Astrocyte of the hippocampus (primary cell): ENCODE results near the gene RNF43.
"Not testable (repeated sequence)": the region's sequence is repeated elsewhere in the genome, so short reads cannot be mapped to it uniquely, and the experiment has no call there.

Experiments used
- DNase-seq: peaks from one replicate; pipeline ENCODE4 v3.0.0; 2011; ENCODE audit warnings: low read depth, low spot score

RNF43 gene

DNA sequence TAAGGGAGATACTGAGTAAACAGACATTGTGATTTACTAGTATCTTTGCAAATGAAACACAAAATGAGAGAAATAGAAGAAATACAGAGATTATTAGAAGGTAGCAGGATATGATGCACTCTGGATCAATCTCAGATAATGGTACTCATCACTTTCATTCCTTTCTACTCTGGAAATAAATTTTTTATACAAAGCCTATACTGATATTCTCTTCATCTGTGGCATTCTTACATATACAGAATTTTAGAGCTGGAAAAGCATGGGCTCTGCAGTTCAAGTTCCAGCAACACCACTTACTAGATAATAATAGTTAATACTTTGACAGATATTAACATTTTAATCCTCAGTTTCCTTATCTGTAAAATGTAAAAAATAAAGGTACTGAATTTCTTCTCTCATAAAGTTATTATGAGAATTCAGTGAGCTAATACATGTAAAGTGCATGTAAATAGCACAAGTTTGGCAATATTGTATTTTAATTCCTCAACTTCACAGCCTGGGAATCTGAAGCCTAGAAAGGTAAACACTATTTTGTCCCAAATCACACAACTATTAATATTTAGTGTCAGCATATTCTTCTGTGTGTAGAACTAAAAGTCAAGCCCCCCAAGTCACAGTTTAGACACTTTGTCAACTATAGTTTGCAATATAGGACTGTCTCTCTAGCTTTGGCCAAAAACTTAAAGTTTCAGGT lies 6.5 kb downstream of the RNF43 start:
- no peak for DNase-seq

DNA sequence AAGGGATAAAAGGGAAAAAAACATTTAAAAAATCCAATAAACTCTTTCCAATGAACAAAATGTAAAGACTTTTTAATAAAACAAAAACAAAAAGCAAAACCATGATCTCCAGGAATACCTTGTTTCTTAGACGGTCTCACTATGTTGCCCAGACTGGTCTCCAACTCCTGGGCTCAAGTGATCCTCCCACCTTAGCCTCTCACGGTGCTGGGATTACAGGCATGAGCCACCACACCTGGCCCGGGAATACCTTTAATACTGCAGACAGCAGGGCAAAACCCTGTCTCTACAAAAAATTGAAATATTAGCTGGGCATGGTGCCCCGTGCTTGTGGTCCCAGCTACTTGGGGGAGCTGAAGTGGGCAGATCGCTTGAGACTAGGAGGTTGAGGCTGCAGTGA lies 7.9 kb downstream of the RNF43 start:
- DNase-seq, result no peak

DNA sequence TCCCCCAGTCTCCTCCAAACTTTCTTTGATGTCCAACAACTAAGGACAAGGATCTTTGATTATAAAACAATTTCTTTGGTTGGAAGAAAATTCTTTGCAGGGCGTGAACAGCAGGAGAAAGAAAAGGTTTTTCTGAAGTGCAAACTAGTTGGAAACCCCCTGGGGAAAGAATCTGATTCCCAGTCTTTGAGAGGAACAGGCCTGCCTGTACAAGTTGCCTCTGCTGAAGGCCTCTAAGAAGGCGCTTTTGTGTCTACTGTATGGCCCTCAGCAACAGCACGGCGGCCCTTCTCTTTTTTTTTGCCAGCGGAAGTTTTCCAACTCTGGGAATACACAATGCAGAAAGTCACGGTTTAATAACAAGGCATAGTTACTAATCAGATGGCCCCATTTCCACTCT lies 14.0 kb downstream of the RNF43 start:
- DNase-seq, result peak; percentile 35

DNA sequence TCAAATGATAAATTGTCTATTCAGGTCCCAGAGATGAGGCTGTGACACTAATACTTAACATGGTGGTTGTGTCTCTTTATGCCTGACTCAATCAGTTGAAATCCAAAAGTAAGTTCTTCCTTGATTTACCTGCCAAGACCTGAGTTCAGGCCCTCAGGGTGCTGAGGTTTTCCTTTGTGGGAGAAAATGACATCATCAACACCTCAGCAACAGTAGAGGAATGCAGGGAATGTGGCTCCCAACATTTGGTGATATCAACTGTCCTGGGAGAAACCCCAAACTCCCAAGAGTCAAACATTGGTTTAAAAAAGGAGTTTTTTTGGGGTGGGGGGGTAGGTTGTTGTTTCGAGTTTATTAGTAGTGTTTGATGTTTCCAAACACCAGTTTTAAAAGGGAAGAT lies 14.7 kb downstream of the RNF43 start:
- DNase-seq, result peak; percentile 66

DNA sequence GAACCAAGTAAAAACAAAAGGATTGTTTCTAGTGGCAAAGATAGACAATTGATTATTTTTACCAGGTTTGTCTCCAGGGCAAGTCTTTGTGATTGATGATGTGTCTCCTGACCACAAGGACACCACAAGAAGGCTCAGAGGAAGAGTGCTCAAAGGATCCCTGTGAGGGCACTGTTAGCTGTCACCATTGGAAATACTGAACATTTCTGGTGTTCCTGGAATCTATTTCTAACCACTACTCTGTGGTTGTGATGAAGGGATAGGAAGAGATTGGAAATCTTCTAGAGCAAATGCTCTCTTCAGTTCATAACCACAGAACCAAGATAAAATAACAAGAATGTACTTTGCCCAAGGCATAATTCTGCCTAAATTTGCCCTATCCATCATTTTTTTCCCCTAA lies 15.3 kb downstream of the RNF43 start:
- peak; percentile 79 for DNase-seq

DNA sequence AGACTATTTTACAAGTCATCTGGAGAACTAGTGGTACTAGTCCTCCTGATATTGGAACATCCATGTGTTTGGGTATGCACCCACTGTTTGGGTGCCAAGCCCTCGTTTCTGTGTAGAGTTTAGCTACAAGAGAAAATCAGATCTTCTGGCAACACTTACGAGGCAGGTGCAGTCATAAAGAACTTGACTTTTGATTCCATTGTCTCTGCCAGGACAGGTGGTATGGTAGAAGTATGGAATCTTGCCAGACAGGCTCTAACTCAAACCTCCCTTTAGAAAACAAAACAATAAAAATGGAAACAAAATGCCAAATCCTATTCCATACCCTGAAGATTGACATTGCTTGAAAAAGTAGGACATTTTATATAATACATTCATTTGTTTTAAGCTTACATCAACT lies 16.0 kb downstream of the RNF43 start:
- DNase-seq, result no peak

DNA sequence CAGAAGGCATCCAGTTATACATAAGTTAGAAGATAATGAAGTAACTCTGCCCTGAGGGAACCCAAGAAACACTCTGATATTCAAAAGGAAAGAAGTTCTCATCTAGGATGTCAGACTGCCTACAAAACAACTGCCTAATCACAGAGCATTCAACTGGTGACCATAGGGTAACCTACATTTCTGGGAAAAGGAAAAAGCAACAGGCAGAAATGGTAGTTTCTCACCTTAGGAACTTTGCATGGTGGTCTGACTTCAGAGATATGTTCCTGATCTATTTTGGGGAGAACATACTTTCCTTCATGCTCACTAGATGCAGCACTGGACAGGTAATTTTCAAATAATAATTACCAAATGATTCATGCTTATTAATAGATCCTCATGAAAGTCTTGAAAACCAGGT lies 16.5 kb downstream of the RNF43 start:
- no peak for DNase-seq

DNA sequence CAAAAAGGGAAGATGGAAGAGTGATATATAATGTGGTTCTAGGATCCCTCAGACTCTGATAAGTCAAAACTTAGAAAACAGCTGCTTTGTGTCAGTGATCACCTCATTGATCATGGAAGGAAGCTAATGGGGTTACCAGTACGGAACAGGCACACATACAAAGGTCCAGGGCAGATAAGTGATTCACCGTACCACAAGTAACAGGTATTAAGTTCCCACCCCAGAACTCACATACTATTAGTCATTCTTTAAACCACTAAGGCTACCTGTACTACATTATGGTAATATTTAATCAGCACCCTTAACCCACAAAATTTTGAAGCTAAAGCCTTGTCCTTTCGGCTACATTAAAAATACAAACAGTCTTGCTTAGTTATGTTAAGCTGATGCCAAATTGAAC lies 17.4 kb downstream of the RNF43 start:
- no peak for DNase-seq

DNA sequence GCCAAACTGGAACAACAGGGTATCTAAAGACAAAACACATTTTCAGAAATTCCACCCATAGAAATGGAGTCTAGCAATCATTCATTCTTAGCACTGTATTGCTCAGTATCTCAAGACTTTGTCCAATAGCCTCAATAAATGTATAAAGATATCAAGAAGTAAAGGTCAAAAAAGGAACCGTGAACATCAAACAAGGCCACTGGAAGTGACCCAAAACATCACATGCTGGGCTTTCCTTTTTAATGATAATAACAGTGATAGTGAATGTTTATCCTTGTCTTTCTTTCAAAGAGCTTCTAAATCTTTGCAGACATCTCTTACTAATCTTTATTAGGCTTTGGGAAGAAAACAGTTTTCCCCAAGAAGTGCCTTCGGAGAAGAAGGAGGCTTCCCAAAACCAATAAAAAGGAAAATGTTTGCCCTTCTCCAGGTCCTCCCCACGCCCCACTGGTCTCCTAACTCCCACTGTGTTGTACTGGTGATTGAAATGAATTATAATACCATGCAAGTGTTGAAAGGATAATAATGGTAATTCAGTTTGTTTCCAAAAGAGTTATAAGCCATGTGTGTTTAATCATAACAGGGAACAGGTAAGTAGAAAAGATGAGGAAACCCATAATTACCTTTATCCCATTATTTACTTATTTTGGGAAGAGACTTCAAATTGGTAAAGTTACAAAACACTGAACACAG lies 18.6 kb downstream of the RNF43 start:
- no peak for DNase-seq

DNA sequence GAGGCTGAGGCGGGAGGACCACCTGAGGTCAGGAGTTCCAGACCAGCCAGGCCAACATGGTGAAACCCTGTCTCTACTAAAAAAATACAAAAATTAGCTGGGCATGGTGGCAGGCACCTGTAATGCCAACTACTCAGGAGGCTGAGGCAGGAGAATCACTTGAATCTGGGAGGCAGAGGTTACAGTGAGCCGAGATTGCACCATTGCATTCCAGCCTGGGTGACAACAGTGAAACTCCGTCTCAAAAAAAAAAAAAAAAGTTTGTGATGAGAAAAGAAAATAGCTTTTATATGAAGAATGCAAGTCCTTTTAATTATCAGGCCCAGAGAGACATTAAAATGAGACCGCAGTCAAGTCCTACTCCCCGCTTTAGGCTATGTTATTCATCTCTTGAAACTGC lies 19.9 kb downstream of the RNF43 start:
- DNase-seq, result not testable (repeated sequence)

DNA sequence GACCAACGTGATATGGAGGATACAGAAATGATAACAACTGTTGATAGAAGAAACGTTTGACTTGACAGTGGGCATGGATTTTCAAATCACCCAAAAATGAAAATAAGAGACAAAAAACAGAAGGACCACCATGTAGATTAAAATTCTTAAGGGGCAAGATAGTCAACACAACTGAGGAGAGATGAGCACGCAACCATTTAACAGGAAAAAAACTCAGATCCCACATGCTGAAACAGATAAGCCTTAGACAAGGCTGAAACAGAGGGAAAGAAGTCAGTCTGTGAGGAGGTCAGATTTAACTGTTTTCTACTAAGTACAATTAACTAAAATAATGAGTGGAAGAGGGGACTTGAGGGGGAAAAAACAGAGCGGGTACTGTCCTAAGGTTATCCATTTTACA lies 21.2 kb downstream of the RNF43 start:
- no peak for DNase-seq

DNA sequence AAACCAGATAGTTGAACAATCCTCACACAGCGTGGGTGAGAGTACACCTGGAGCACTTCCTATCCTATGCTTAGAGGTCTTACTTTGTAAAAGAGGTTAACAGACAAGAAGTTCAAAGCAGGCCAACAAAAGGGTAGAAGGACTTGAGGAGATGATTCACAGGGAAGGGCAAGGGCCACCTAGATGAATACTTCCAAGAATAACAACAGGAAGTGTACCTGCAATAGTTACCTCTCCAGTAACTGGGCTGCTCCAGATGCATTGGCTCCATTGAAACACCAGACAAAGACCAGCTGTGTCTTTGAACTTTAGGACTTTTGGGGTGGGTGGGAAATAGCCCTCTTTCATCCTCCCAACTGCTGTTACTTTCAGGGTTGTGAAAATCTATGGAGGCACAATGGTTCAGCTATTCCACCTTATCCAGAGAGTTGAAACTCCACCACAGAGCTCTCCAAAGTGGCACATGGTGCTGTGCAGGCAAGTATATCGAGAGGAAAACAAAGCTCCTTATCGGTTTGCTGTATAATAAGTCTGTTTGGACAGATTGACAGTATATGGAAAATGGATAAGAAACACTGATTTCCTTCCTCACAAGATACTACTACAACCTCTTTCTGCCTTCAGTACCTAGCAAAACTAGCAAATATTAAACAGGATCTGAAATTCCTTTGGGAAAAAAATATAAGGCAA lies 22.7 kb downstream of the RNF43 start:
- no peak for DNase-seq

DNA sequence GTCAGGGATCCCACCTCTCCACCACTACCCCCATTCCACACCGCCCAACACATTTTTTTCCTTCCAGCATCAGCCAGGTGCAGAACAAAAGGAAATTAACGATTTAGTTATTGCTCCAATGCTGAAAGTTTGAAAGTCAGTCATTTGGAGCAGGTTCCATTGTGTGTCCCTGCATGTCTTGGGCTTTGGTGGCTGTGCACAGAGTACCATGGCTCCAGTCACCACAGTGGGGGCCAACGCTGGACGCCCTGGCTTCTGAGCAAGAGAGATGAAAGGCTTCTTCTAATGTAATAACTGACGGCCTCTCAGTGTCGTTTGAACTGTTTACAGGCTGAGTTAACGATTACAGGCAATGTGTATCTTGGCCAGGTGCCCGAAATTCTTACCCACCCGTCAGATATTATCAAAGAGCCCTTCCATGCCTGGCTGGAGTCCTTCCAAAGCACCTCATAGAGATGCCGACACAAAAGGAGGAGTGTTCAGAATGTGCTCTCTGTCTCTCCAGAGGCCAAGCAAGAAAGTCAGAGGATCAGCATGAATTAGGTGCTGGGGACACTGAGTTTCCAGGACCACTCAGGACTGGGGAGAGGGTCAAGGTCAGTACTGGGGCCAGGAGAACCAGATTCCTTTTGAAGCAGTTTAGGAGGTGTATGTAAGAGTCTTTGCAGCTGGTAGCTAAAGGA lies 25.9 kb downstream of the RNF43 start:
- DNase-seq, result peak; percentile 90

DNA sequence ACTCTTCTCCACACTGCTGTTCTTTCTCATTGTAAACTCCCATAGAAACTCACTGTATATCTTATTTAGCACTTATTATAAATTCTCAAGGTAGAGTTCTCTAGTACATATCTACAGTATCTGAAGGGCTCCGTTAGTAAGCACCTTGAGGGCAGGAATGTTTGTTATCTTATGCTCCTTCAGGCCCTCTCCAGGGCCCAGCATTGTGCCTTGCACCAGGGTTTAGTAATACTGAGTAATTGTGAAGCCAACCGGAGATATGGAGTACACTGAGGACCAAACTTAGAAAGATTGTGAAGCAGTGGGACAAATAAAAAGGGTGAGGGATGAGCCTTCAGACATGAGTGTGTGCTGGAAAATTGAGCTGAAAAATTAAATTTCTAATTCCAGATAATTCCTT lies 26.4 kb downstream of the RNF43 start:
- no peak for DNase-seq

DNA sequence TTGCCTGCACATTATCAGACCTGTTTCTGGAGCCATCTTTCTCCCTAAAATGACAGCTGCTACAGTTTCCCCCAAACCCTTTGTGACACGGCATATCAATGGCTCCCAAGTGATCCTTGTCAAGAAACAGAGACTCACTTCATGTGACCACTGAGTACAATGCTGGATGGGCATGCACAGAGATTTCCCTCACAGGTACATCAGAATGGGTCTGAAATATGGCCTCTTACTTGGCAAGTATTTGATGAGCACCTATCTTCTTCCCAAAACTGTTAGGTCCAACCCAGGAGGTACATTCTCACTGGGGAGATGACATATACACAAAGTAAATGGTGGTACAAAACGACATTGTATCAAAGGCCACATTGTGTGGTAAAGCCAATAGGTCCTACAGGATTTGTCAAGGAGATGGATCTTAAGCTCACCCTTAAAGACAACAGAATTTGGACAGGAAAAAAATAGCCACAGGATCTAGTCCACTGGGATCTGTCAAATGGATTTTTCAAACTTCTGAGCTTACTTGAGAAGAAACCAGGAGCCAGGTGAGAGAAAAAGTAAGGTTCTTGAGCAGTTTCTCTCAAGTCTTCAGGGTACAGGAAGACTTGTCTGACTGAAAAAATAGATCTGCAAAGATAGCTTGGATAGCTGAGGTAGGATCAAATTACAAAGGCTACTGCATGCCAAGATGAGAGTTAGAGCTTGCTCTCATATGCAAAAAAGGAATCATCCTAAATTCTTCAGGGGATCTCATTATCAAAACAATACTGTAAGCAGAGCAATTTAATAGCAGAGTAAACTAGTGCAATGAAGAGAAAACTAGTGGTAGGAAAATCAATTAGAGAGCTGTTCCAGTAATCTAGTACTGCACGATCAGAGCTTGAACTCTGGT lies 28.8 kb downstream of the RNF43 start:
- DNase-seq, result peak; percentile 10

DNA sequence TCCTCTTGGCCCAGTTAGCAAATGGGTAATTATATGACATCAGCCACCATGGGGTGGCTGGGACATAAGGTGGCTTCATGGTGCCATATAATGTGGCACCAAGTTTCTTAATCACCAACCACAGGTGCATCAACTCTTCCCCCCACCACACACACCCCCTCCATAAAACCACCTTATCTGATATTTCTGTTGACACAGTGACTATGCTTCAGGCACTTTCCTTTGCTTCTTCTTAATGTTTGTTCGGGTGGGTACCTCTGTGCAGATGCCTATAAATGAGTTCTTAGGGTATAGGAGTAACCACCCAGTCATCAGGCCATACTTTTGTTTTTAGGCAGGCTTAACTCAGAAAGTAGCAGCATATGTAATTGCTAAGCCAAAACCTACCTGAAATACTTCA lies 29.5 kb downstream of the RNF43 start:
- DNase-seq, result no peak

DNA sequence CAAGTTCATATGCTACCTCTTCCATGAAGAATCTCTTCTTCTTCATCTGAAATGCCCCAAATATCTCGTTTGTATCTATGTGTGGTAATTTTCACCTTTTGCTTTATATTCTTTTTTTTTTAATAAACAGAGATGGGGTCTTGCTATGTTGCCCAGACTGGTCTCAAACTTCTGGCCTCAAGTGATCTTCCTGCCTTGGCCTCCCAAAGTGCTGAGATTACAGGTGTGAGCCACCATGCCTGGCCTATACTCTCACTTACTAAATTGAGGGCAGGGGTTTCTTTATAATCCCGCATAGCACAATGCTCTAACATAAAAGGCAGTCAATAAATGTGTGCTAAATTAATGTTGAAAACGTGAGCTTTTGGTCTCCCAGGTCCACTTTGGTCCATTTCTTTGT lies 30.6 kb downstream of the RNF43 start:
- DNase-seq, result no peak

DNA sequence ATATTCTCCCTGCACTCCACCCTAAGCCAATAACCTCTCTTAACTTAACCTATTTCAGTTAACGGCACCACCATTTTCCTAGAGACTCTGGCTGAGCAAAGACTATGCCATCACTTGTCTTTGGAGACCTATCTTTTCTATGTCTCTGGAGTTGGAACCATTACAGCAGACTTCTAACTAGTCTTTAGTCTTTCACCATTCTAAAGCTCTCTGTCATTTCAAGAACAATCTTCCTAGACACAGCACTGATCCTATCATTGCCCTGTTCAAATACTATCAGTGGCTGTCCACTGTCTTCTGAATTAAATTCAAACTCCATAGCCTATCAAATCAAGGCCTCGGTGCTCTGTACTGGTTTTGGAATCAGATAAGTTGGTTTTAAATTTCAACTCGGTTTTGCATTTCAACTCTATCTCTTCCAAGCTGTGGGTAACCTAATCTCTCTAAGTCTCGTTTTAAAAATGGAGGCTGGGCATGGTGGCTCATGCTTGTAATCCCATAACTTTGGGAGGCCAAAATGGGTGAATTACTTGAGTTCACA lies 31.9 kb downstream of the RNF43 start:
- DNase-seq, result no peak

DNA sequence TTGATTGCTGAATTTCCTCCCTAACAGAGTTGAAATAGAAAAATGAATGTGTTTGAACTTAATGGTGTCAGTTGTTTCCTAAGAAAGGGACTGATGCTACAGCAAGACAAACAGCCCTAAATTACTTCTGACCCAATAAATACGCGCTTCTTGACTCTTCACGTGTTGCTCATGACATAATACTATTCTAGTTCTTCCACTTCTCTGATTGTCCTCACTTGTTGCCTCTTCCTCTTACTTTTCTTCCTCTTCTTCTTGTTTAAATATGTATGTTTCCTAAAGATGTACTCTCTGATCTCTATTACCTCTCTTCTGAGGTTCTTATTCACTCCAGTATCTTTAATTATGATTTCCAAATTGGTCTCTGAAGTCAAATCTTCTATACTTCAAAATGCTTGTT lies 32.4 kb downstream of the RNF43 start:
- no peak for DNase-seq

DNA sequence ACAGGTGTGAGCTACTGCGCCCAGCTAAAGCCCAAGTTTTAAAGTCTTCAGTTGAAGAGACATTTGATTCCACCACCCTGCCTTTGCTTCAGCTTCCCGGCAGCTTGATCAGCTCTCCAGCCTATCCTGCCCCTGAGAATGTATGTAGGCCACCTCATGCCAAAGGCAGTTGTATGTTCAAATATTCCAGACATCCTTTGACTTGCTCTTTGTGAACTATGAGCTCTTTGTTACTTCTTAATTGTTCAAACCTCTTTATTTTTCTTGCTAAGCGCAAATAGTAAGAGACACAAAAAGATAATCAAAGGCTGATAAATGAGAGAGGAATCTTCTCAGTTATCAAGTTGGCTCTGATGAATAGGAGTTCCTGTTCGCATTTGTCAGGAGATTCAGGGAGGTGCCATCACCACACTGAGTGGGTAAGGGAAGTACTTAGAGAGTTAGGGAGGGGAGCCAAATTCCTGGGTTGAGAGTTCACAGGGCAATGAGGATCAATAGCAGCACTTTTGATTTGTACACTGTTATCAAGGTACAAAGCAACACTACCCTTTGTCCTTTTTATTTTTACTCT lies 33.4 kb downstream of the RNF43 start:
- no peak for DNase-seq

DNA sequence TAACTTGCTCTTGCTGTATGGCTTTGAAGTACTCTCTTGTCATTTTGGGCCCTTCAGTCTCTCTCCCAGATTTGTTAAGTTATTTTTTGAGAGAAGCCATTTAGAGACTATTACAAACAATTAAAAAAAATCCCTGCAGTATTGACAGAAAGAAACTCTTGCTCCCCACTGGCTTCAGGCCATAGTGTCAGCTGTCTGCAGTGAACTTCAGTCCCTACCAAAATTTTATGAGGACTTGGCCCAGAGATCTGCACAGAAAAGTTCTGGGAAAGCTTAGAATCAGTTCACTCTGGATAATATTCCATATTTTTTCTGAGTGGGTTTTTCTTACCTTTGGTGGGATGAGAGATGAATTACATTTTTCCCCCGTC lies 34.5 kb downstream of the RNF43 start:
- DNase-seq, result no peak
